DOHH2 (cell line): ENCODE results near the gene ACVR2A.

Experiments
- H3F3A ChIP-seq: fragments of 200-600 bp; sonication (generic), shearing (Covaris generic); 2 replicates; pipeline ENCODE4 v1.6.0; 2016; ENCODE audit warnings: antibody characterized with exemption, mild to moderate bottlenecking; ENCODE audit not compliant: control insufficient read depth, insufficient read depth
- H3K27ac ChIP-seq: fragments of 200-600 bp; sonication (generic); 2 replicates; pipeline ENCODE4 v1.5.1; 2014; ENCODE audit warnings: low read depth, mild to moderate bottlenecking, low read length, moderate library complexity
- H3K27me3 ChIP-seq: fragments of 200-600 bp; sonication (generic); 2 replicates; pipeline ENCODE4 v1.6.1; 2014; ENCODE audit warnings: mild to moderate bottlenecking, low read length, mixed read lengths; ENCODE audit not compliant: control insufficient read depth
- H3K36me3 ChIP-seq: fragments of 200-600 bp; sonication (generic); 2 replicates; pipeline ENCODE4 v1.6.1; 2014; ENCODE audit warnings: mild to moderate bottlenecking, low read length, moderate library complexity, mixed read lengths; ENCODE audit not compliant: control insufficient read depth
- H3K4me1 ChIP-seq: fragments of 200-600 bp; sonication (generic); 2 replicates; pipeline ENCODE4 v1.6.1; 2014; ENCODE audit warnings: mild to moderate bottlenecking, low read length, mixed read lengths; ENCODE audit not compliant: control insufficient read depth
- H3K4me2 ChIP-seq: fragments of 200-600 bp; sonication (generic); 2 replicates; pipeline ENCODE4 v1.6.0; 2014; ENCODE audit warnings: mild to moderate bottlenecking, low read length, moderate library complexity
- H3K4me3 ChIP-seq: fragments of 200-600 bp; sonication (generic); 2 replicates; pipeline ENCODE4 v1.5.1; 2014; ENCODE audit warnings: mild to moderate bottlenecking, low read length, mixed read lengths
- H3K79me2 ChIP-seq: fragments of 200-600 bp; sonication (generic); 2 replicates; pipeline ENCODE4 v1.6.1; 2014; ENCODE audit warnings: mild to moderate bottlenecking, low read length, mixed read lengths; ENCODE audit not compliant: control insufficient read depth
- H3K9me2 ChIP-seq: fragments of 200-600 bp; sonication (generic); replicated peaks from 2 replicates; pipeline ENCODE4 v1.6.1; 2014; ENCODE audit warnings: mild to moderate bottlenecking, low read length, mixed read lengths; ENCODE audit not compliant: control insufficient read depth
- H3K9me3 ChIP-seq: fragments of 200-600 bp; sonication (generic); 2 replicates; pipeline ENCODE4 v1.6.1; 2014; ENCODE audit warnings: antibody characterized with exemption, low read length, mixed read lengths; ENCODE audit not compliant: control insufficient read depth, insufficient read depth
- H4K20me1 ChIP-seq: fragments of 200-600 bp; sonication (generic); 2 replicates; pipeline ENCODE4 v1.6.0; 2014; ENCODE audit warnings: low read depth, mild to moderate bottlenecking, antibody characterized with exemption, low read length, moderate library complexity; ENCODE audit not compliant: control insufficient read depth, insufficient read depth
- CTCF ChIP-seq: fragments of 200-600 bp; sonication (generic); IDR thresholded peaks from one replicate; pipeline ENCODE4 v1.5.1; 2014; ENCODE audit warnings: antibody characterized with exemption, mild to moderate bottlenecking, low read depth, low read length; ENCODE audit not compliant: poor library complexity, severe bottlenecking
- EZH2phosphoT487 ChIP-seq: fragments of 200-600 bp; sonication (generic); IDR thresholded peaks from 2 replicates; pipeline ENCODE4 v1.6.1; 2017; ENCODE audit warnings: borderline replicate concordance, mild to moderate bottlenecking, antibody characterized with exemption, low read length, moderate library complexity, mixed read lengths

Gene ACVR2A

DNA sequence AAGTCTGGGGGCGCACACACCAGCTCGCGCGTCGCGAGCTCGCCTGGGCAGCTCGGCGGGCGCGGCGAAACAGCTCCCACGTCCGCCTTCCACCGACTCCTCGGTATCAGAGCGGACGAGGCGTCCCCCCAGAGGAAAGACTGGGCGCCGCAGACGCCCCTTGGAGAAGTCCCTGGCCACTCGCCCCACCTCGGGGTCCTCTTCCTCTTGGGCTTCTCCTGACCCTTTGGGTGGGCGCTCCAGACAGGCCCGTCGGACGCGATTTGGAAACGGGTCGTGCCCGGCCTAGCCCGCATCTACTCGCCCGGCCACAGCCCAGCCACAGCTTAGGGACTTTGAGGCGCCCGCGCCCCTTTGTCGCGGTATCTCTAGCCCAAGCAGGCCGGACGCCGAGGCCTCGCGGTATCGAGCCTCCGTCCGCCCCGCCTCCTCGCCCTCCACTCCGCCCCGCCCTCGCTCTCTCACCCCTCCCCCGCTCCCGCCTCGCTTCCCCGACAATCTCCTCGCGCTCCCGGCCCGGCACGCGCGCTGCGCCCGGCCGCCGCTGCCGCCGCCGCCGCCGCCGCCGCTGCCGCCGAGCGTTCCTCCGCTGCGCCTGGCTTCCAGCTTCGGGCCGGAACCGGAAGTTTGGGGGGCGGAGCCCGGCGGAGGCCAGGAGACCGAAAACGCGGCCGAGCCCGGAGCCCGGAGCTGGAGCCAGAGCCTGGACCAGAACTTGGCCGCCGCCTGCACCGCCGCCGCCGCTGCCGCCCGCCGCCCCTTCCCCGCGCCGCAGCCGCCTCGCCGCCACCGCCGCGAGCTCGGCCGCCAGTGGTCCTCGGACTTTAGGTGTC, 749 bp upstream of the ACVR2A start:
- Histone ChIP-seq H4K20me1 (no peaks in the 10 kb centered on the region; the same call in 1 of the 2 replicates), H3K27ac (peak overlapping the region; percentile 55), H3K4me1 (peaks cover 38% of the 10 kb centered on the region), H3K9me3 (no peaks in the 10 kb centered on the region), H3K36me3 (no peaks in the 10 kb centered on the region), H3K4me2 (peak overlapping the region; percentile 90), H3K79me2 (peaks cover 33% of the 10 kb centered on the region), H3K4me3 (peak overlapping the region; percentile 83), H3K27me3 (peaks cover 21% of the 10 kb centered on the region), H3F3A (peaks cover 11% of the 10 kb centered on the region), H3K9me2 (no peaks in the 10 kb centered on the region)
- no peak for TF ChIP-seq CTCF
- TF ChIP-seq EZH2phosphoT487: no peak

GRCh38 chr2:147845411-147845971, 662 bp downstream of the ACVR2A start:
- Histone ChIP-seq H3K4me1 (peaks cover 38% of the 10 kb centered on the region), H3K36me3 (no peaks in the 10 kb centered on the region), H3K4me2 (peak overlapping the region; percentile 90), H3K27ac (no peak overlapping the region), H3K9me2 (no peaks in the 10 kb centered on the region), H4K20me1 (no peaks in the 10 kb centered on the region; the same call in 1 of the 2 replicates), H3F3A (peaks cover 11% of the 10 kb centered on the region), H3K27me3 (peaks cover 21% of the 10 kb centered on the region), H3K9me3 (no peaks in the 10 kb centered on the region), H3K79me2 (peaks cover 46% of the 10 kb centered on the region), H3K4me3 (peak overlapping the region; percentile 81)
- TF ChIP-seq EZH2phosphoT487 (no peak), CTCF (no peak)

DNA sequence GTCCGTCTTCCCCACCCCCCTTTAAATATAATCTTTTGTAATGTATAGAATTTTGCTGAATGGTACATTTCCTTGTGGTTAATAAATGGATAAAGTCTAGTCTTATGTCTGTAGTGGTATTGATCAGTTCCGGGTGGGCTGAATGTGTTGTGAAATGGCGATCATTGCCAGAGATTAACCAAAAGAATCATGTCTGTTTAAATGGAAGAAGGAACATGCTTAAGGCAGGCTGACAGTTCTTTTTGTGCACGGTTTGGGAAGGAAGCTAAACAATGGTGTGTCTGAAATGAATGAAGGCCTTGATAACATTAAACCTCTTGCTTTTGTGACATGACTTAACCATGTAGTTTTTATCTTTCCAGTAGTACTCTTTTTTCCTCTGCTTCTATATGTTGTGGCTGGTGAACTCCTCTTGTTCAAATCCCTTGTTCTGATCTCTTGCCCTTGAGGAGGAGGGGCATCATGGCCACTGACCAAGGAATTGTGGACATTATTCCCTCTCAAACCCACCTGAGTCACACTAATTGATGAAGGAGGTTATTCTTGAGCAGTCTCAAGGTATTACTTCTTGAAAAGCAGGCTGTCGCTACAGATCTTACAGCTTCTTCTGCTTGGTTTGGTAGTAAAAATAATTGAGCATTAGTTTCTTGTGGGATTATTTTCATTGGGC, 1.7 kb downstream of the ACVR2A start:
- H3K79me2 ChIP-seq: peaks cover 54% of the 10 kb centered on the region
- H3K27ac ChIP-seq: no peak overlapping the region
- no peak for TF ChIP-seq CTCF

More for the DNA sequence above, 1.7 kb downstream of the ACVR2A start:
- H3K27me3 ChIP-seq: peaks cover 19% of the 10 kb centered on the region
- H3K36me3 ChIP-seq: no peaks in the 10 kb centered on the region
- peak overlapping the region; percentile 90 for H3K4me2 ChIP-seq
- H3K4me3 ChIP-seq: peak overlapping the region; percentile 81
- H3K9me2 ChIP-seq: no peaks in the 10 kb centered on the region
- no peaks in the 10 kb centered on the region for H3K9me3 ChIP-seq
- H3K4me1 ChIP-seq: peaks cover 38% of the 10 kb centered on the region
- H4K20me1 ChIP-seq: no peaks in the 10 kb centered on the region; the same call in 1 of the 2 replicates
- H3F3A ChIP-seq: peaks cover 11% of the 10 kb centered on the region
